Osteoblast (primary cell): Measurements from ENCODE around the gene MAMDC2. TPM values are rescaled to one million over a fixed set of nuclear protein-coding genes. Genes with fewer than 3 reads are reported as not detected.
A peak's percentile ranks its signal among the peaks of the same experiment; 100 is the strongest.

ENCODE experiments used
- DNase-seq: peaks from one replicate; pipeline ENCODE4 v3.0.0; 2011; ENCODE audit warnings: low spot score, mixed read lengths; ENCODE audit not compliant: insufficient read length; ENCODE audit errors: missing footprints
- H2AFZ ChIP-seq: 2 replicates; pipeline ENCODE4 v1.6.0; 2011; ENCODE audit warnings: mild to moderate bottlenecking, low read length
- H3K27ac ChIP-seq: 2 replicates; pipeline ENCODE4 v1.5.1; 2011; ENCODE audit warnings: mild to moderate bottlenecking, low read depth, low read length, moderate library complexity
- H3K27me3 ChIP-seq: 2 replicates; pipeline ENCODE4 v1.6.0; 2012; ENCODE audit warnings: mild to moderate bottlenecking, control low read depth, inconsistent platforms, low read length, moderate library complexity; ENCODE audit not compliant: insufficient read depth
- H3K36me3 ChIP-seq: 2 replicates; pipeline ENCODE4 v1.5.1; 2011; ENCODE audit warnings: mild to moderate bottlenecking, low read length, control low read depth, moderate library complexity; ENCODE audit not compliant: insufficient read depth
- H3K4me1 ChIP-seq: 2 replicates; pipeline ENCODE4 v1.5.1; 2011; ENCODE audit warnings: mild to moderate bottlenecking, low read length, control low read depth, moderate library complexity; ENCODE audit not compliant: insufficient read depth
- H3K4me2 ChIP-seq: 2 replicates; pipeline ENCODE4 v1.6.0; 2011; ENCODE audit warnings: mild to moderate bottlenecking, low read length; ENCODE audit not compliant: insufficient read depth
- H3K4me3 ChIP-seq: fragments of 200-600 bp; sonication (generic); 3 replicates; pipeline ENCODE4 v1.5.1; 2012; ENCODE audit warnings: mild to moderate bottlenecking, low read length, inconsistent platforms; ENCODE audit not compliant: insufficient read depth
- H3K79me2 ChIP-seq: 2 replicates; pipeline ENCODE4 v1.6.0; 2012; ENCODE audit warnings: mild to moderate bottlenecking, low read length, control low read depth, inconsistent platforms; ENCODE audit not compliant: insufficient read depth
- H3K9me3 ChIP-seq: 2 replicates; pipeline ENCODE4 v1.5.1; 2011; ENCODE audit warnings: low read depth, low read length, control low read depth
- H4K20me1 ChIP-seq: 2 replicates; pipeline ENCODE4 v1.6.0; 2012; ENCODE audit warnings: mild to moderate bottlenecking, low read length, control low read depth; ENCODE audit not compliant: insufficient read depth
- total RNA-seq: library from RNA; depleted of rRNA; stranded (reverse); fragments of >200 nt; gene quantifications from 2 replicates; pipeline ENCODE4 v1.2.3, GENCODE V29; 2012
- TF ChIP-seq, protein P1 (sequence below): IDR thresholded peaks from 2 replicates; pipeline ENCODE4 v1.5.1; 2011; ENCODE audit warnings: mild to moderate bottlenecking, low read depth, low read length, moderate library complexity; ENCODE audit errors: extremely low read depth

The MAMDC2 gene
- total RNA-seq, 1 donor = 1.4 TPM

DNA sequence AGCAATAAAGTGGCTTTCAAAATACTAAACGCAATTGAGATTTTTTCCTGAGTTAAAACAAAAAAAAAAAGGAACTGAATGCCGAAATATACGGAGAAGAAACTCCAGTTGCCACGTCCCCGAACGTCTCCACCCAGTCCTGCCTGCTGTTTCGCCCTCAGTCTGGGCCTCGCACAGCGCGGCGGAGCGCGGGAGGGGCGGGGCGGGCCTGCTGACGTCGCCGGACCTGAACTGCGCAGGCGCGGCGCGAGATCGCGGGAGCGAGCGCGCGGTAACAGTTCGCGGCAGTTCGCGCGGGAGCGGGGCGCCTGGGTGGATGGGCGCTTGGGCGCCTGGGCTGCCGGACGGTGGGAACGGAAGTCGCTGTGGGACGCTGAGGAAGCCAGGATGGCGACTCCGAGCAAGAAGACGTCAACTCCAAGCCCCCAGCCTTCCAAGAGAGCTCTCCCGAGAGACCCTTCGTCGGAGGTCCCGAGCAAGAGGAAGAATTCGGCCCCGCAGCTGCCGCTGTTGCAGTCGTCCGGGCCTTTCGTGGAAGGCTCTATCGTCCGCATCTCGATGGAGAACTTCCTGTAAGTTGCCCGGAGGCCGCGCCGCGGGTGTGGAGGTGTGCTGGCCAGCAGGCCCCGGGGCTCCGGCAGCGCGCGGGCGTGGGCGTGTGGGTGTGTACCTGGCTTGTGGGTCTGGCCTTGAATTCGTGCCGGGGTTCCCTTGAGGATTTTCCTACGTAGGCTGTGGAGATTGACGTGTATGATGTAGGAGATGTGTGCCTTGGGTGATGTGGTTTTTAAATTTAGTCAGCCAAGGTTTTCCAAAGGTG is 215.3 kb downstream of the MAMDC2 start, which contains the start of gene SMC5:
Gene SMC5 (plus strand): TSS at position 287 of the 820 bp plus-strand sequence. CDS start 101 bp downstream, at position 388.
- peaks cover 18% of the 10 kb centered on the region for H4K20me1 ChIP-seq
- peaks cover 26% of the 10 kb centered on the region for H3K36me3 ChIP-seq
- H3K4me2 ChIP-seq = peak within 1 kb of the TSS; percentile 90
- H2AFZ ChIP-seq = peak within 1 kb of the TSS; percentile 73
- peak within 1 kb of the TSS; percentile 99 for H3K27ac ChIP-seq
- TF ChIP-seq, protein P1, sequence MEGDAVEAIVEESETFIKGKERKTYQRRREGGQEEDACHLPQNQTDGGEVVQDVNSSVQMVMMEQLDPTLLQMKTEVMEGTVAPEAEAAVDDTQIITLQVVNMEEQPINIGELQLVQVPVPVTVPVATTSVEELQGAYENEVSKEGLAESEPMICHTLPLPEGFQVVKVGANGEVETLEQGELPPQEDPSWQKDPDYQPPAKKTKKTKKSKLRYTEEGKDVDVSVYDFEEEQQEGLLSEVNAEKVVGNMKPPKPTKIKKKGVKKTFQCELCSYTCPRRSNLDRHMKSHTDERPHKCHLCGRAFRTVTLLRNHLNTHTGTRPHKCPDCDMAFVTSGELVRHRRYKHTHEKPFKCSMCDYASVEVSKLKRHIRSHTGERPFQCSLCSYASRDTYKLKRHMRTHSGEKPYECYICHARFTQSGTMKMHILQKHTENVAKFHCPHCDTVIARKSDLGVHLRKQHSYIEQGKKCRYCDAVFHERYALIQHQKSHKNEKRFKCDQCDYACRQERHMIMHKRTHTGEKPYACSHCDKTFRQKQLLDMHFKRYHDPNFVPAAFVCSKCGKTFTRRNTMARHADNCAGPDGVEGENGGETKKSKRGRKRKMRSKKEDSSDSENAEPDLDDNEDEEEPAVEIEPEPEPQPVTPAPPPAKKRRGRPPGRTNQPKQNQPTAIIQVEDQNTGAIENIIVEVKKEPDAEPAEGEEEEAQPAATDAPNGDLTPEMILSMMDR = no peak
- H3K9me3 ChIP-seq = no peaks in the 10 kb centered on the region
- peak within 1 kb of the TSS; percentile 89 for H3K4me3 ChIP-seq
- H3K4me1 ChIP-seq = peaks cover 62% of the 10 kb centered on the region
- peaks cover 60% of the 10 kb centered on the region for H3K79me2 ChIP-seq
- H3K27me3 ChIP-seq = no peaks in the 10 kb centered on the region
- peak; percentile 96 for DNase-seq

DNA sequence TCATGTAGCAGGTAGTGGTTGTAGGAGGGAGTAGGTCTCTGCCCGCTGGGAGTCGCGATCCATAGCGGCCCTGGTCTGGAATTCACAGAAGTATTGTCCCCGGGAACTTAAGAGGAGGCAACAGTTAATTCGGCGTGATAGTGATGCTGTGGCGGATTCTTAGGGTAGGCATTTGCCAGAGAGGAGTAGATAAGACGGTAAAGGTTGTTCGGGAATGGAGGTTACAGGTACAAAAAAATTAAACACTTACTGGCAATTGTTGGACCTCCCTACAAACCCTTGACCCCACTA is 215.8 kb downstream of the MAMDC2 start:
- Histone ChIP-seq H3K79me2 (peaks cover 65% of the 10 kb centered on the region), H3K27me3 (no peaks in the 10 kb centered on the region), H4K20me1 (peaks cover 20% of the 10 kb centered on the region), H3K27ac (peak overlapping the region; percentile 99), H3K4me2 (peak overlapping the region; percentile 90), H3K9me3 (no peaks in the 10 kb centered on the region), H2AFZ (no peak overlapping the region), H3K4me3 (peak overlapping the region; percentile 89), H3K4me1 (peaks cover 62% of the 10 kb centered on the region), H3K36me3 (peaks cover 31% of the 10 kb centered on the region)
- no peak for DNase-seq
- TF ChIP-seq, protein P1 = no peak

DNA sequence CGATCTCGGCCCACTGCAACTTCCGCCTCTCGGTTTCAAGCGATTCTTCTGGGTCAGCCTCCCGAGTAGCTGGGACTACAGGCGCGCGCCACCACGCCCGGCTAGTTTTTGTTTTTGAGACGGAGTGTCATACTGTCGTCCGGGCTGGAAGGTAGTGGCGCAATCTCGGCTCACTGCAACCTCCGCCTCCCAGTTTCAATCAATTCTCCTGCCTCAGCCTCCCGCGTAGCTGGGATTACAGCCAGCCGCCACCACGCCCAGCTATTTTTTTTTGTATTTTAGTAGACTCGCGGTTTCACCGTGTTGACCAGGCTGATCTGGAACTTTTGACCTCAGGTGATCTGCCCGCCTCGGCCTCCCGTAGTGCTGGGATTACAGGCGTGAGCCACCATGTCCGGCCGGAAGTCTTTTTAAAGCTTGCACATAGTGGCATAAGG is 216.4 kb downstream of the MAMDC2 start:
- peak overlapping the region; percentile 89 for H3K4me3 ChIP-seq
- H3K4me2 ChIP-seq = peak overlapping the region; percentile 90
- no peaks in the 10 kb centered on the region for H3K27me3 ChIP-seq
- H3K36me3 ChIP-seq = peaks cover 37% of the 10 kb centered on the region
- H3K4me1 ChIP-seq = peaks cover 62% of the 10 kb centered on the region
- peaks cover 71% of the 10 kb centered on the region for H3K79me2 ChIP-seq
- TF ChIP-seq, protein P1 = no peak
- H4K20me1 ChIP-seq = peaks cover 20% of the 10 kb centered on the region
- DNase-seq = no peak
- H3K9me3 ChIP-seq = no peaks in the 10 kb centered on the region
- no peak overlapping the region for H2AFZ ChIP-seq
- H3K27ac ChIP-seq = peak overlapping the region; percentile 99

DNA sequence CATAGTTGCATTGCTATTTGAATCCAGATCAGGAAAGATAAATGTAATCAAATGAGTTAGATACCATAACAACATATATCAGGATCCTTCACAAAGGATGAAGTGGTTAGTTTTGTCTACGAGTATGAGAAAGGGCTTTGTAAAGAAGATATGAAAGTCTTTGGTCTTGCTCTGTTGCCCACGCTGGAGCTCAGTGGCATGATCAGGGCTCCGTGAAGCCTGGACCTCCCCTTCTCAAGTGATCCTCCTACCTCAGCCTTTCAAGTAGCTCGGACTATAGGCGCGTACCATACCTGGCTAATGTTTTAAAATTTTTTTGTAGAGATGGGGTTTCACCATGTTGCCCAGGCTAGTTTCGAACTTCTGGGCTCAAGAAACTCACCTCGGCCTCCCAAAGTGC is 217.0 kb downstream of the MAMDC2 start:
- peaks cover 20% of the 10 kb centered on the region for H4K20me1 ChIP-seq
- no peak for DNase-seq
- H3K4me1 ChIP-seq = peaks cover 58% of the 10 kb centered on the region
- peak overlapping the region; percentile 90 for H3K4me2 ChIP-seq
- no peaks in the 10 kb centered on the region for H3K9me3 ChIP-seq
- peak overlapping the region; percentile 99 for H3K27ac ChIP-seq
- no peaks in the 10 kb centered on the region for H3K27me3 ChIP-seq
- H3K4me3 ChIP-seq = peak overlapping the region; percentile 89
- TF ChIP-seq, protein P1 = no peak
- peaks cover 43% of the 10 kb centered on the region for H3K36me3 ChIP-seq
- H3K79me2 ChIP-seq = peaks cover 76% of the 10 kb centered on the region
- no peak overlapping the region for H2AFZ ChIP-seq
